Mononuclear cell (primary cell): ENCODE data around the gene PALD1. TPM values are rescaled to one million over a fixed set of nuclear protein-coding genes. Genes with fewer than 3 reads are reported as not detected.

Experiments
- H3K27me3 ChIP-seq: 2 replicates; pipeline ENCODE4 v1.6.0; 2011; ENCODE audit warnings: low read length, control low read depth; ENCODE audit not compliant: insufficient read depth
- H3K4me1 ChIP-seq: 2 replicates; pipeline ENCODE4 v1.5.1; 2011; ENCODE audit warnings: mild to moderate bottlenecking, low read length, control low read depth; ENCODE audit not compliant: insufficient read depth
- H3K4me3 ChIP-seq: 2 replicates; pipeline ENCODE4 v1.5.1; 2011; ENCODE audit warnings: mild to moderate bottlenecking, low read length, moderate library complexity
- H3K9me3 ChIP-seq: 2 replicates; pipeline ENCODE4 v1.5.1; 2011; ENCODE audit warnings: low read depth, mild to moderate bottlenecking, control low read depth, low read length
- total RNA-seq: library from RNA; depleted of rRNA; stranded (reverse); fragments of >200 nt; gene quantifications from one replicate; pipeline ENCODE4 v1.2.3, GENCODE V29; 2012

PALD1 gene
- total RNA-seq, 1 donor = 0.52 TPM

GRCh38 chr10:70557876-70558275, 79.3 kb downstream of the PALD1 start:
- H3K9me3 ChIP-seq = no peaks in the 10 kb centered on the region
- H3K27me3 ChIP-seq = no peaks in the 10 kb centered on the region
- H3K4me3 ChIP-seq = no peak overlapping the region
- peaks cover 9% of the 10 kb centered on the region for H3K4me1 ChIP-seq

DNA sequence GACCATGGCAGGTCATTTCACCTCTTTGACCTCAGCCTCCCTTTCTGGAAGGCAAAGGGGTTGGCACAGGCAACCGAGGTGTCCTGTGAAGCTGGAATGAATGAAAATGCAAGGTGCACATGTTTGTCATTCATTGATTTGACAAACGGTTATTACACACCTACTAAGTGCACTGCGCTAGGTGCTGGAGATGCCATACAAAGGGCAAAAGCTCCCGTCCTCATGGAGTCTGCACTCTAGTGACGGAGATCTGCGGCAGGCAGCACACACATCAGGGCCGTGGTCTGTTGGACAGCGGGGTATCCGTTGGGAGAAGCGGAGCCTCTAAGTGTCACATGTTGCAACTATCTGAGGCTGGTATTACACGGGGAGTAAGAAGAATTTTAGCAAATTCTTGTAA, 79.7 kb downstream of the PALD1 start:
- no peaks in the 10 kb centered on the region for H3K9me3 ChIP-seq
- H3K4me1 ChIP-seq = peaks cover 9% of the 10 kb centered on the region

GRCh38 chr10:70558871-70559810, 80.6 kb downstream of the PALD1 start:
- H3K4me1 ChIP-seq = peaks cover 9% of the 10 kb centered on the region
- no peaks in the 10 kb centered on the region for H3K9me3 ChIP-seq
- no peaks in the 10 kb centered on the region for H3K27me3 ChIP-seq
- H3K4me3 ChIP-seq = no peak overlapping the region

More for the DNA sequence above, 79.7 kb downstream of the PALD1 start:
- no peaks in the 10 kb centered on the region for H3K27me3 ChIP-seq
- H3K4me3 ChIP-seq = no peak overlapping the region

DNA sequence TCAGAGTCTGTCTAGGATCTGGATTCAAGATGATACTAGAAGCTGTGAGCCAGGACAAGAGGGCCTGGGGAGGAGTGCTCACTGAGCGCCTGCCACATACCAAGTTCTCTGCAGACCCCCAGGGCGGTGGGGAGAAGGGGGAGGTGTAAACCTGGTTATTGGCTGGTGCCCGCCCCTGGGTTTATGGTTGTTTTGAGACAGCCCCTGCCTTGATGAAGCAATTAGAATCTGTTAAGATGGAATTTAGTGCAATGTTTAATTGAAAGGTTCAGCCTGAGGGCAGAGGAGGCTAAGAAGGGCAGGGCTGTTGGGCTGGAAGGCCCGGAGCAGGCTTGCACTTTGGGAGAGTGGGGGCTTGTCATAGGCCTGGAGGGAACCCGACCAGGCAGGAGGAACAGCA, 81.3 kb downstream of the PALD1 start:
- Histone ChIP-seq H3K4me1 (peaks cover 9% of the 10 kb centered on the region), H3K9me3 (no peaks in the 10 kb centered on the region), H3K4me3 (no peak overlapping the region), H3K27me3 (no peaks in the 10 kb centered on the region)

DNA sequence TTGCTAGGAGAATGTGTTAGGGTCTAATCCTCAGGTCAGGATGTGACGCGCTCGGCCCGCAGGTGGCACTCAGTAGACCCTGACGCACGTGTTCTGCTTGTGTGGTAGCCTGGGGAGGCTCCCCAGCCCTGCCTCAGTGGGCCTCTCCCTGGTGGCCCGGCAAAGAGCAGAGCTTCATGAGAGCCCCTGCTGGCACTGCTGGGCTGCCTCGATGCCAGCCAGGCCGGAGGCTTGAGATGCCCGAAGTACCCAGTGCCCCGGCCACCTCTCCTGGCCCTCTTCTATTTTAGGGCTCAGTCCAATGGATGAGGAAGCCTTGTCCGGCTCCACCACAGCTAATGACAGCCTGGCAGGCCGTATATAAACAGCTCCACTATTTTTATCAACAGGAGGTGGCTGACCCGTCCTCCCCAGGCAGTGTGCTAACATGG, 82.0 kb downstream of the PALD1 start:
- H3K27me3 ChIP-seq = no peaks in the 10 kb centered on the region
- H3K4me1 ChIP-seq = peaks cover 15% of the 10 kb centered on the region
- no peaks in the 10 kb centered on the region for H3K9me3 ChIP-seq
- no peak overlapping the region for H3K4me3 ChIP-seq

DNA sequence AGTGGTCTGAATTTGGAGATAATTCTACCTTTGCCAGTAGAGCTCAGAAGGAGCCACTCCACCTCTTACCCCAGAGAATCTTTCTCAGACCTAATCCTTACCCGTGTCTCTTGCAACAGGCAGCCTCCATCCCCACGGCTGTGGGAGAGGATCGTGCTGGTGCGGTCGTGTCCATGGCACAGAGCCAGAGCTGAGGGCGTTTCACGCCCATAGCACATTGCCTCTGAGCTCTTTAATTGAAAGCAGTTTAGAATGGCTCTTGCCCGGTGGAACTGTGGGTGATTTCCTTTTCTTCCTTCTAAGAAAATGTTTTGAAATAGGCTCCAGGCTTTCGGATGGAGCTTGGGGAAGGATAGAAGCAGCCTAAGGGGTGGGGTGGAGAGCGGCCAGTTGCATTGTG, 82.5 kb downstream of the PALD1 start:
- Histone ChIP-seq H3K27me3 (no peaks in the 10 kb centered on the region), H3K9me3 (no peaks in the 10 kb centered on the region), H3K4me1 (peaks cover 21% of the 10 kb centered on the region), H3K4me3 (no peak overlapping the region)

DNA sequence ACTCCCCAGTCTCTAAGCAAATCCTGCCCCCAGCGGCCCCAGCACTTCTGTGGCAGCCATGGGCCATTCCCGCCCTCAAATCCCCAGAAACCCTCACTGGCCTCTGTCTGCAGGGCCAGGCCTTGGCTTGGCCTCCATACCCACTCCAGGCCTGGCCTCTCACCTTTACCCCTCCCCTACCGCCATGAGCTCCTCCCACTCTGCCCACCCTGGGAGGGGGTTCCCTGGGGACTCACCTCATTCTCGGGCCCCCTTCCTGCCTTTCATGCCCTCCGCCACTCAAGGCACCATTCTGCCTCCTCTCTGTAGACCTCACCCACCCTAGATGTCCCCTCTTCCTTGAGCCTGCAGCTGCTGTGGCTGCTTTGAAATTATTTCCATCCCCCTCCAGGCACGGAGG, 83.0 kb downstream of the PALD1 start:
- Histone ChIP-seq H3K9me3 (no peaks in the 10 kb centered on the region), H3K27me3 (no peaks in the 10 kb centered on the region), H3K4me1 (peaks cover 23% of the 10 kb centered on the region), H3K4me3 (no peak overlapping the region)

DNA sequence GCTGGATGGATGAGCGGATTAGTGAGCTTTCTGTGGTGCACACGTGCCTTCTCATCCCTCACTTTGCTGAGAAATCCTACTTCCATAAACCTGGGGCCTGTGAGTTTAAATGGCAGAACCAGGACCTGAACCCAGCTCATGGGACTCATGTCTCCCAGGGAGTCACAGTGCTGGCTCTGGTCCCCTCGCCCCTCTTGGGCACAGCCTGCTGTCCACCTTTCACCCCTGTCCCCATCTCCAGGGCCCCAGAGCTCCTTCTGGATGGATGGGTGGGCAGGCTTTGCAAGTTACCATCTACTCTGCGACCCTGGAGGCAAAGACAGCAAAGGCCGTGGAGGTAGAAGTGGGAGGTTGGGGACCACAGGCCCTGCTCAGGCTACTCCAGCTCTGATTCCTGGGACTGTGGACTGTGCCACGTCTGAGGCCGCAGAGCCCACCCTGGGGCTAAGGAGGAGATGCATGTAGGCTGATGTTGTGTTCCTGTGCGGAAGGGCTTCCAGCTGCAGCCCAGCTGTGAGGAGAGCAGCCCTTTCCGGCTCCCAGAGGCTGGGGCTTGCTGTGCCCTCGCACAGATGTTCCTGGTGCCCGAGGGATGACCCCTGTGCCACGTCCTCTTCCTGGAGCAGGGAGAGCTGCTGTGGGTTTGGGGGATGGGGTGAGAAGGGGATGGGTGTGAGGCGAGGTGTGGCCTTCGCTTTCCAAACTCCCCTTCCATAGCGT, 83.6 kb downstream of the PALD1 start:
- peaks cover 23% of the 10 kb centered on the region for H3K4me1 ChIP-seq
- H3K4me3 ChIP-seq = no peak overlapping the region
- H3K27me3 ChIP-seq = no peaks in the 10 kb centered on the region
- no peaks in the 10 kb centered on the region for H3K9me3 ChIP-seq

- no peaks in the 10 kb centered on the region for H3K27me3 ChIP-seq
- peaks cover 23% of the 10 kb centered on the region for H3K4me1 ChIP-seq
- H3K4me3 ChIP-seq = no peak overlapping the region
- no peaks in the 10 kb centered on the region for H3K9me3 ChIP-seq
Observed at GRCh38 chr10:70563230-70563629, 84.7 kb downstream of the PALD1 start.

DNA sequence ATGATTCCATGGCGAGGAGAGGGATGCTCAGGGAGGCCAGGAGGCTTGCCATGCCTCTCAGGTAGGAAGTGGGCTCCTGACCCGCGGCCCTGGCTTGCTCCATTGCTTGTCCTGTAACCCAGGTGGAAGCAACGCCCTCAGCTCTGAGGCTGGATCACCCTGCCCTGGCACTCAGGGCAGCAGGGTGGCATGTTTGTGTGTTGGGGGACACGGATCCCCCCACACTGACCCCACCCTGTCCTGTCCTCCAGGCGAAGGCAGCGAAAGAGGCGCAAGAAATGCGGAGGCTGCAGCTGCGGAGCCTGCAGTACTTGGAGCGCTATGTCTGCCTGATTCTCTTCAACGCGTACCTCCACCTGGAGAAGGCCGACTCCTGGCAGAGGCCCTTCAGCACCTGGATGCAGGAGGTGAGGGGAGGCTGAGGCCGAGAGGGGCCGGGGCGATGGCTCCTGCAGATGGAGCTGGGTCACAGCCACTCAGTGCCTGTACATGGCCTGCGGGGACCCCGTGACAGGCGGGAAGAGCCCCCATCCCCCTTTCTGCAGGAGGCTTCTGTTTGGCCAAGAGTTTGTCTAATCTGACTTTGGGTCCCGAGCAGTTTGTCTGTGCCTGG, 85.7 kb downstream of the PALD1 start:
- Histone ChIP-seq H3K27me3 (no peaks in the 10 kb centered on the region), H3K4me1 (peaks cover 19% of the 10 kb centered on the region), H3K4me3 (no peak overlapping the region), H3K9me3 (no peaks in the 10 kb centered on the region)

GRCh38 chr10:70564901-70565351, 86.4 kb downstream of the PALD1 start:
- H3K4me3 ChIP-seq = no peak overlapping the region
- H3K9me3 ChIP-seq = no peaks in the 10 kb centered on the region
- H3K4me1 ChIP-seq = peaks cover 14% of the 10 kb centered on the region

GRCh38 chr10:70565556-70566514, 87.3 kb downstream of the PALD1 start:
- H3K4me3 ChIP-seq = no peak overlapping the region
- H3K9me3 ChIP-seq = no peaks in the 10 kb centered on the region
- peaks cover 14% of the 10 kb centered on the region for H3K4me1 ChIP-seq
- no peaks in the 10 kb centered on the region for H3K27me3 ChIP-seq

More at GRCh38 chr10:70564901-70565351, 86.4 kb downstream of the PALD1 start:
- no peaks in the 10 kb centered on the region for H3K27me3 ChIP-seq

DNA sequence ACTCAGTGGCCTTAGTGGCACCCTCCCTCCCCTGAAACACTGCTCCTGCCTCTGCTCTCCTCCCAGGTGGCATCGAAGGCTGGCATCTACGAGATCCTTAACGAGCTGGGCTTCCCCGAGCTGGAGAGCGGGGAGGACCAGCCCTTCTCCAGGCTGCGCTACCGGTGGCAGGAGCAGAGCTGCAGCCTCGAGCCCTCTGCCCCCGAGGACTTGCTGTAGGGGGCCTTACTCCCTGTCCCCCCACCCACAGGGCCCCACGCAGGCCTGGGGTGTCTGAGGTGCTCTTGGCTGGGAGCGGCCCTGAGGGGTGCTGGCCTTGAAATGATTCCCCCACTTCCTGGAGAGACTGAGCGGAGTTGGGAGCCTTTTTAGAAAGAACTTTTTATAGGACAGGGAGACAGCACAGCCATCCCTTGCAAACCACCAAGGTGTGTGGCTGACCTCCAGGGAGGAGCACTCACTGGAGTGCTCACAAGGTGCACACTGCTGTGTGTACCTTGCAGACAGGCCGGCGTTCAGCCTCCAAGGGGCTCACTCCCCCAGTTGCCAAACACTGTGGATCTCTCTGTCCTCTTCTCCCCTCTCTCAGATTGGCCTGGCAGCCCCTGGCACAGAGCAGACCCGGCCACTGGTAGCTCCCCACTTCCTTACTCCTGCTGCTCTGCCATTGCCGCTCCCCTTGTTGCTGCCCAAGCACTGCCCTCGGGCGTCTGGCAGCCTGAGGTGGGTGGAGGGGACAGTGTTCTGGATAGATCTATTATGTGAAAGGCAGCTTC, 88.1 kb downstream of the PALD1 start:
- peaks cover 14% of the 10 kb centered on the region for H3K4me1 ChIP-seq
- H3K27me3 ChIP-seq = no peaks in the 10 kb centered on the region
- no peak overlapping the region for H3K4me3 ChIP-seq
- H3K9me3 ChIP-seq = no peaks in the 10 kb centered on the region
